ENCODE results near the gene LRRC56.
"Not testable (repeated sequence)": the region's sequence is repeated elsewhere in the genome, so short reads cannot be mapped to it uniquely, and the experiment has no call there.

Gene LRRC56

DNA sequence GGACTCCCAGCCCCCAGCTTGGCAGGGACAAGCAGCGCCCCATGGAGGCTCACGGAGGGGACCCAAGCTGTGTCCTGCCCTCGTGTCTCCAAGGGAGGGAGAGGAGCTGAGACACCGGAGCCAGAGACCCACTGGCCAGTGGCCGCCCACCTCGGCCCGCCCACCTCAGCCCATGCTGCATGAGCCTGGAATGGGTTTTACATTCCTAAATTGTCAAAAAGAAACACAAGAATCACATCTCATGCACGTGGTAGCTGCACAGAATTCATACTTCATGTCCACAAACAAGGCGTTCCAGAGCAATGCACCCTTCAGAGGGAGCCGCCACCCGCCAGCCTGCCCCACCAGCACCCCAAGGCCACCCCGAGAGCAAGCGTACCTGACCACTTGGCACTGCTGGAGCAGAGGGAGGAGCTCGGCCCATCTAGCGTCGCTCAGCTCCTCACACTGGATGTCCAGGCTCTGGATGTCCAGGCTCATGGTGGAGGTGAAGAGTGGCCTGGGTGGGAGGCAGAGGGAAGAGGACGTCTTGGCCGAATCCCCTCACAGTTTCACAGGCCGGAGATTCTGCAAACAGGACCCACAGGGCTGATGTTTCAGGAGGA, 35.5 kb upstream of the LRRC56 start:
- DNase-seq (ENCODE audit: low spot score), result no peak

DNA sequence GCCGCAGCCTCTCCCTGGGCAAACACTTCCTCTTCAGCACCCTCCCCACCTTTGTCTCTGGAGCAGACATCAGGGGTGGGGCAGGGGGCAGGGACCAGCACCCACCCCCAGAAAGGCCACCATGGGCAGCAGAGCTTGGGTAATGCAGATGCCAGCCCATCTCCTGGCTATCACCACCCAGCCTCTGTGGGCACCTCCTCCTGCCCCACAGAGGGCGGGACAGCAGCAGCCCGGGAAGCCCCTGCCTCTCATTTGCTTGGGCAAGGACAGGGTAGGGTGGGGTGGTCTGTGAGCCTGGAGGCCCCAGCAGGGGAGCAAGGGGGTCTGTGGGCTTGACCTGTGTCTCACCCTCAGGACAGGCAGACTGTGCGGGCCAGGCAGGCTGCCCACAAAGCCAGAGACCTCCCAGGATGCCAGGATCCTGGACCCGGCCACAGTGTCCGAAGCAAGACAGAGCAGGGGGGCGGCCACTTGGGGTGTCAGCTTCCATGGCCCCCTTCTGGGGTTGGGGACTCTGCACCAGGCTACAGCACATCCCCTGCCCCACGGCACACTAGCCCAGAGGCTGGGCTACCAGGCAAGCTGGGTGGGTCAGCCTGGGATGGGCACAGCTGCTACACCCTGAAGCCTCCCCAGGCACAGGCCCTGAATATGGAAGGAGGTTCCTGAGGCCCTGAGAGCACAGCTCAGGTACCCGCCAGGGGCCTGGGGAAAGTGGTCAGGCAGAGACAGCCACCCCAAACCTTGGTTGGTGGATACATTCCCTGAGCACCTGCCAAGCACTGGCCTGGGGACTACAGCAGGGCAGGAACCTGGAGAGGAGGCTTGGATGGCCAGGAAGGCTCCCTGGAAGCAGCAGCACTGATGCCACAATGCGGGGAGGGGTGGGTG, 34.8 kb upstream of the LRRC56 start:
- no peak for DNase-seq (ENCODE audit: low spot score)

DNA sequence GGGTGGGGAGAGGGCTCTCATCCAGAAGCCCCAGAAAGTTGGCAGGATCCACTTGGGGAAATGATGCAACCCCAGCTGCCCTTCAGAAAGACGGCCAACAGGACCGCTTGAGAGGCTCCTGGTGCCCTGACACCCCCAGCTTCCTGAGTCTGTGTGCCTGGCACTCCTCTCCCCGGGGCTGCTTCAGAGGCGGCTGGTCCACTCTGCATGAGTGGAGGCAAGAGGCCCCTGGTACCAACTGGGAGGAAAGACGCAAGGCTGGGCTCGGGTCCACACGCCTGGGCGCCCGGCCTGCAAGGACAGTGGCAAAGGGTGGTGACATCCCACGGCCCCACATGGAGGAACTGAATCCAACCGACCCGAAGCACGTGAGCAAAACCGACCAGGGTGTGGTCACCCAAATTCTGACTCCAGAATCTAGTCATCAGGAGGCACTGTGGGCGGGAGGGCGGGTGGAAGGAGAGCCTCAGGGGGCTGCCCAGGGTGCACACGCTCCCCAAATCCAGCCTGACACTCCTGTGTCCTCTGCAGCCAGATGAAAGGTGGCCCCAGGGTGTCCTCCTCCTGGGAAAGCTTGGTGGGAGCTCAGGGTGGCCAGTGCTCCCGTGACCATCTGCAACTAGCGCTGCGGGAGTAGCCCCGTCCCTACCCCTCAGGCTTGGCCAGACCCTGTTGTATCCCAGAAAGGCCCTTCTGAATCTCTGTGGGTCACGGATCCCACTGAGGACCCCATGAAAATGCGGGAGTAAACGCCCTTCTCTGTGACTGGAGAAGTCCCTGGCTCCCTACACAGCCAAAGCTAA, 33.9 kb upstream of the LRRC56 start:
- no peak for DNase-seq (ENCODE audit: low spot score)

DNA sequence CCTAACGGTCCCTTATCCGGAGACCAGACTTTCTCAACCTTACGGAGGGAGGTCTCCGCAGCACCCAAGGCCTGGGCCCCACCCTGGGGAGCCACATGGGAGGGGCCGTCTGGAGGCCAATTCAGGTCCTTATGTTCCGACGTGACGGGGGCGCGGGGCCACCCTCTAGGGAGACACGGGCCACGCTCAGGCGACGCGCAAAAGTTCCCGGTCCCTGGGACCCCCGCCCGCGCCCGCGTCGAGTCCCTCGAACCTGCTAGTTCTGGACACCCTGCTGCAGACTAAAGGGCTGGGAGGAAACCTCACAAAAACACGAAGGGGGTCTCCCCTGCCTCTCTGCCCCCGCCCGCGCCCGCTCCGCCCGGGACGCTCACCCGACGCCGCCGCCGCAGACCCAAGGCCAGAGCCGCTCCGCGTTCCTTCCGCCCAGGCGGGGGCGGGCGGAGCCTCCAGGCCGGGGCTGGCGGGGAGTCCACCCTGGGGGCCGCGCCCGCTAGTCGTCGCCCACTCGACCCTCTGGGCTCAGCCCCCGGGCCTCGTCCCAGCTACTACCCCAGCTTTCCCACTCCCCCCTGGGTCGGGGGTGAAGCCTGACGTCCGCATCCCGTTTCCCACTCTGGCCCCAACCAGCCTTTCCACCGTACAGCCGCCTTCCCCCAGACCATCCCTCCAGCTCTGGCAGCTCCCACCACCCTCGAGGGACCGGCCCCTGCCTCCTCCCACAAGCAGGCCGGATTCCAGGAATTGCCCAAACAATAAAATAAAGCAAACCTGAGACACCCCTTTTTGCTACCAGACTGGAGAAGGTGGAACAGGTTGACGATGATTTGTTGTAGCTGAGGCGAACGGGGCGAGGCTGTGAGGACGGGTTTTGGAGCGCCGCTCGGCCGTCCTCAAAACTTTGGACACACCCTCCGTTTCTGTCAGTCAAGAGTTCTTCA, 33.0 kb upstream of the LRRC56 start:
- DNase-seq (ENCODE audit: low spot score), result no peak

DNA sequence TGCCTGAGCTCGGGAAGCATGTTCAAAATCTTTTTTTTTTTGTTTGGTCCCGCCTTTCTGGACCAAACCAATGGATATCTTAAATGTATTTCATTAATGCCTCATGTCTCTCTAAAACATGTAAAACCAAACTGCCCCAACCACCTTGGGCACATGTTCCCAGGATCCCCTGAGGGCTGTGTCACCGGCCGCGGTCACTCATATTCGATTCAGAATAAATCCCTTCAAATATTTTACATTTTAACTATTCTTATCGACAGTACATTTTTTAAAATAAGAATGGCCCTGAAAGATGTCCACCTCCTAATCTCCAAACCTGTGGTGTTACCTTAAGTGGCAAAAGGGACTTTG, 32.4 kb upstream of the LRRC56 start:
- no peak for DNase-seq (ENCODE audit: low spot score)

DNA sequence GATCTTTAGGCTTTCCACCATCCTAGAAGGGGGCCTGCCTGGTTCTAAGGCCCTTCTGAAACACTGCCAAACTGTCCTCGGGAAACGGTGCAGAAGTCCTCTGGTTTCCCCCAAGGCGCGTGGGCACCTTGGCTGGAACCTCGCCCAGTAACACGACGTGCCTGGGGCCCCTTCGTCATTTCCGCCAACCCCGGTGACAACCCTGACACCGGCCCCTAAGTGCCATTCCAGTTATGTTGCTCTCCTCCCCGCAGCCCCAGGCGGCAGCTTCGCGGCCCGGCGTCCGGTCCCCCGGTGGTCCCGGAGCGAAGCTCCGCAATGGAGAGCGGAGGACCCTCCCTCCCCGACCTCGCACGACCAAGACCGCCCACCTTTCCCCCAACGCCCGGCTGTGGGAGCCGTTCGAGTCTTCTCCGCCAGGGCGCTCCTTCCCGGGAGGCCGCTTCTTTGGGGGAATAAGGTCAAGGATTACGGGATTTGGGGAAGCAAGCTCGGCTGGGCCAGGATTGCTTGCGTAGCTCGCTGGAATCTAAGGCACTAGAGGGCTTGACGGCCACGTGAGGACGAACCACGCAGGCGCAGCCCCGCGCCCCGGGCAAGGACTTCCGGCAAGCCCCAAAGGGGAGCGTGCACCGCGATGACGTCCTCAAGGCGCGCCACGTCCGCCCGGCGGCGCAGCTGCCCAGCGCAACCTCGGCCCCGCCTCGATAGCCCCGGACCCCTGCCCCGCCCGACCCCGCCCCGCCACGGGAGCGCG, 30.9 kb upstream of the LRRC56 start:
- peak; percentile 93 for DNase-seq (ENCODE audit: low spot score)

DNA sequence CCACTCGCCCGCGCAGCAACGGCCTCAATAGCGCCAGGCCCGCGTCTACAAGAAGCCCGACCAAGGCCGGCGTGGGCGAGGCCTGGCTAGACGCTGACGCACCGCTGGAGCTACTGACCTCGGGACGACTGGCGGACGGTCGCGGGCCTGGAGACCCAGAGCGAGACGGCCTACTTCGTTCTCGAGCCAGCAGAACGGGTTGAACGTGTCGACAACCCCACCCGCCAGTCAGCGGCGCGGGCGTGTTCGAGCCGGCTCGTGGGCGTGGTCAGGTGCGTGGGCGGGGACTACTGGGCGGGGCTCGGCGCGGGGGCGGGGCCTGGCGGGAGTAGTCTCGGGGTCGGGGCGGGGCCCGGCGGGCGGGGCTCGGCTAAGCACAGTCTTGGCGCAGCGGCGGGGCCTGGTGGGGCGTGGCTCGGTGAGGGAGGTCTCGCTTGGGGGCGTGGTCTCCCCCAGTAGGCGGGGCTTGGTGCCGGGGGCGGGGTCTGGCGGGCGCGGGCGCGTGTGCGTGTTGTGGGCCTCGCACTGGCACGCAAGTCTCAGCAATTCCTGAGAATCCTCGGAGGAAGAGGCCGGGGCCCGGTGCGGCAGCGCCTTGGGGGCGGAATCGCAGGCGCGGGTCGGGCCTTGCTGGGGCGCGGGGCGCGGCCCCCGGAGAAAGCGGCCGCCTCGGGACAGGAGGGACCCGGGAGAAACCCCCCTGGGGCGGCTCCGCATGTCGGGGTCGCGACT, 30.2 kb upstream of the LRRC56 start, which contains the start of gene RNH1:
Gene RNH1 (minus strand): TSS at position 248 of the 732 bp plus-strand sequence. CDS start 5,080 bp downstream, outside the sequence.
- DNase-seq (ENCODE audit: low spot score), result peak; percentile 89

DNA sequence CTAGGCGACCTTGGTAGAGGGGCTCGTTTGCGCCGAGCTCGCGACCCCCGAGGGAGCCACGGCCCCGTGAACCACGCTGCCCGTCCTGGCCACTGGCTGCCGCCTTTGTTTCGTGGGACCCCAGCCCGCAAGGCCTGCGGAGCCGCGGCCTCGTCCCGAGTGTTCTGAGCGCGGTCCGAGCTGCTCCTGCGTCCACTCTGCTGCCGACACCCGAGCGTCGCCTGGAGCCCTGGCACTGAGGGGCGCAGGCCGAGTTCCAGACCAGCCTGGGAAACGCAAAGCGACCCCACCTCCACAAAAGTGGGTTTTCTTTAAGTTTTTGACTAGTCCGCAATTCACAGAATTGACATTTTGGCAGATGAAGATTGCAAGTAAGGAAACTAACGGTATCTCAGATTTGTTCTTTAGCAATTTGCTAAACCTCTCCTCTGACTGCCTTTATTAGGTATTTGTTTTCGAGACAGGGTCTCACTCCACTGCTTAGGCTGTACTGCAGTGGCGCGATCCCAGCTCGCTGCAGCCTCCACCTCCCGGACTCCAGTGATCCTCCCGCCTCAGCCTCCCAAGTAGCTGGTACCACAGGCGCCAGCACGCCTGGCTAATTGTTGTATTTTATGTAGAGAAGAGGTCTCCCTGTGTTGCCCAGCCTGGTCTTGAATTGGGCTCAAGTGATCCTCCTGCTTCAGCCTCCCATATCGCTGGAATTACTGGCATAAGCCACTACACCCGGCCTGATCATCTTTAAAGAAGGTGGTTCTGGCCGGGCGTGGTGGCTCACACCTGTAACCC, 29.4 kb upstream of the LRRC56 start:
- no peak for DNase-seq (ENCODE audit: low spot score)

DNA sequence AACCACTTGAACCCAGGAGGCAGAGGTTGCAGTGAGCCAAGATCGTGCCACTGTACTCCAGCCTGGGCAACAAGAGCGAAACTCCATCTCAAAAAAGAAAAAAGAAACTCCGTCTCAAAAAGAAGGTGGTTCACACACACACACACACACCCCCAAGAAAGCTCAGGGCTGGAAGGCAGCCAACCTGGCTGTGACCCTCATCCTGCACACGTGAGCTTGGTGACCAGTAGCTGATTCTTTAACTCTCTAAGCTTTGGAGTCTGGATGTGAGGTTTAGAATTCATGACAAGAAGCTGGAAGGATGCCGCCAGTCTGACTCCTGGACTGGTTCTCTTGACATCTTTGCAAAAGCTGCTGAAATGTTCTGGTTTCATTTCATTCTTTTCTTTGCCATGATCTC, 28.4 kb upstream of the LRRC56 start:
- no peak for DNase-seq (ENCODE audit: low spot score)

DNA sequence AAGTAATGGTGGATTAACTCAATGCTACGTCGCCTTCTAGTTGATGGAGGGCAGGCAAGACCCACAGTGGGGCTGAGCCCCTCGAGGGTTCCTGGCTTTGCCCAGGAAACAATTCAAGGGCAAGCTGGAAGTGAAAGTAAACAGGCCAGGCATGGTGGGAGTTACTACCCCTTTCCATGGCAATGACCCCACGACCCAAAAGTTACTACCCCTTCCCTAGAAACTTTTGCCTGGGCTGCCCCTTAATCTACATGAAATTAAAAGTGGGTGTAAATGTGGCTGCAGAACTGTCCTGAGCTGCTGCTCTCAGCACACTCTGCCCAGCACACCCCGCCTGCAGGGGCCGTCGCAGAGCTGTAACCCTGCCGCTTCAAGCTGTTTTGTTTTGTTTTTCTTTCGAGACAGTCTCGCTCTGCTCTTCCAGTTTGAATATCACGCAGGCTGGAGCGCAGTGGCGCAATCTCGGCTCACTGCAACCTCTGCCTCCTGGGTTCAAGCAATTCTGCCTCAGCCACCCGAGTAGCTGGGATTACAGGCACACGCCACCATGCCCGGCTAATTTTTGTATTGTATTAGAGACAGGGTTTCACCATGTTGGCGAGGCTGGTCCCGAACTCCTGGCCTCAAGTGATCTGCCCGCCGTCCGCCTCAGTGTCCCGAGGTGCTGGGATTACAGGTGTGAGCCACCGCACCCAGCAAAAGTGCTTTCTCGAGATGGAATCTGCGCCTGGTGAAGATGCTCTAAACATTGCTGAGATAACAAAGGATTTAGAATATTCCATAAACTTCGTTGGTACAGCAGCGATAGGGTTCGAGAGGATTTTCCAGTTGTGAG, 24.3 kb upstream of the LRRC56 start:
- no peak for DNase-seq (ENCODE audit: low spot score)

DNA sequence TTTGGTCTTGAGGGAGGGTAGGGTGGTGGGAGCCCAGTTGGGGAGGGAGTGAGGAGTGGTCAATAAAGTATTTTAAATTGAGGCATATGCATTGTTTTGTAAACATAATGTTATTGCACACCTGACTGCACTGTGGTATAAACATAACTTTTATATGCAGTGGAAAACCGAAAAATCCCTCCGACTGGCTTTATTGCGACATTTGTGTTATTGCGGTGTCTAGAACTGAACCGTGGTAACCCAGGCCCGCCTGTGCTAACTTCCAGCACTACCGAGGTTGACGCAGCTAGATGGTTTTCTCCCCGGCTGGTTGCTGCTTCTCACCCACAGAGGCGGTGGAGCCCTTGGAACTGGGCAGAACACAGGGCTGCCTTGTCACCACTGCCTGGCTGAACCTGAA, 22.7 kb upstream of the LRRC56 start:
- no peak for DNase-seq (ENCODE audit: low spot score)

DNA sequence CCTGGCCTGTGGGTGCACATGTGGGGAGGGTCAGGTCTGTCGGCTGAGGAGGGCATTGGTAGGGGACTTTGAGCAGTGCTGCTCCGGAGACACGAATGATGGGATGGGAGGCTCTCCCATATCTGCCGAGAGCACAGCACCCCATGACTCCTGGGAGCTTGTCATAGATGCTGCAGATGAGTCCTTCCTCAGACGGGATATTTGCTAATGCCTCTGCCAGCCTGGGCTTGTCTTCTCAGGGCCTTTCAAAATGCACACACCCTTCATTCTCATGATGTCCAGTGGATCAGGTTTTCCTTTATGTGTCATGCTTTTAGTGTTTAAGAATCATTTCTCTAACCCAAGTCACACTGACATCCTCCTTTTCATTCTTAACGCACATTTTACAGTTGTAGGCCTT, 22.2 kb upstream of the LRRC56 start:
- DNase-seq (ENCODE audit: low spot score), result no peak

DNA sequence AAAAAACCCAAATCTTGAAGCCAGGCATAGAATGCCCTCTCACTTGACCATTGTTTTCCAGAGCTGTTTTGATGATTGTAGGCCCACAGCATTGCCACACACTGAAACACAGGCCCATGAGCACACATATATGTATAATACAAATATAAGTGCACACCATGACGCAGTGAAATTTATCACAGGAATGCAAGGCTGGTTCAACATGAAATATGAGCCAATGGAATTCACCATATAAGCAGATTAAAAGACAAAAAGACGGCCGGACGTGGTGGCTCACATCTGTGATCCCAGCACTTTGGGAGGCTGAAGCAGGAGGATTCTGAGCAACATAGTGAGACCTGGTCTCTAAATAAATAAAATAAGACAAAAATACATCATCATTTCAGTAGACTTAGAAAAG, 20.9 kb upstream of the LRRC56 start:
- DNase-seq (ENCODE audit: low spot score), result no peak

DNA sequence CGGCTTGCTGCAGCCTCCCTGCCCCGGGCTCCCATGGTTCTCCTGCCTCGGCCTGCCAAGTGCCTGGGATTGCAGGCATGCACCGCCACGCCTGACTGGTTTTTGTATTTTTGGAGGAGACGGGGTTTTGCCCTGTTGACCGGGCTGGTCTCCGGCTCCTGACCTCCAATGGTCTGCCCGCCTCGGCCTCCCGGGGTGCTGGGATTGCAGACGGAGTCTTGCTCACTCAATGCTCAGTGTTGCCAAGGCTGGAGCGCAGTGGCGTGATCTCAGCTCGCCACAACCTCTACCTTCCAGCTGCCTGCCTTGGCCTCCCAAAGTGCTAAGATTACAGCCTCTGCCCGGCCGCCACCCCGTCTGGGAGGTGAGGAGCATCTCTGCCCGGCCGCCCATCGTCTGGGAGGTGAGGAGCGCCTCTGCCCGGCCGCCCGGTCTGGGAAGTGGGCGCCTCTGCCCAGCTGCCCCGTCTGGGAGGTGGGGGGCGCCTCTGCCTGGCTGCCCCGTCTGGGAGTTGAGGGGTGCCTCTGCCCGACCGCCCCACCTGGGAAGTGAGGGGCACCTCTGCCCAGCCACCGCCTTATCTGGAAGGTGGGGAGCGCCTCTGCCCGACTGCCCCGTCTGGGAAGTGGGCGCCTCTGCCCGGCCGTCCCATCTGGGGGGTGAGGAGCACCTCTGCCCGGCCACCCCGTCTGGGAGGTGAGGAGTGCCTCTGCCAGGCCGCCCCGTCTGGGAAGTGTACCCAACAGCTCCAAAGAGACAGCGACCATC, 20.2 kb upstream of the LRRC56 start:
- not testable (repeated sequence) for DNase-seq (ENCODE audit: low spot score)

DNA sequence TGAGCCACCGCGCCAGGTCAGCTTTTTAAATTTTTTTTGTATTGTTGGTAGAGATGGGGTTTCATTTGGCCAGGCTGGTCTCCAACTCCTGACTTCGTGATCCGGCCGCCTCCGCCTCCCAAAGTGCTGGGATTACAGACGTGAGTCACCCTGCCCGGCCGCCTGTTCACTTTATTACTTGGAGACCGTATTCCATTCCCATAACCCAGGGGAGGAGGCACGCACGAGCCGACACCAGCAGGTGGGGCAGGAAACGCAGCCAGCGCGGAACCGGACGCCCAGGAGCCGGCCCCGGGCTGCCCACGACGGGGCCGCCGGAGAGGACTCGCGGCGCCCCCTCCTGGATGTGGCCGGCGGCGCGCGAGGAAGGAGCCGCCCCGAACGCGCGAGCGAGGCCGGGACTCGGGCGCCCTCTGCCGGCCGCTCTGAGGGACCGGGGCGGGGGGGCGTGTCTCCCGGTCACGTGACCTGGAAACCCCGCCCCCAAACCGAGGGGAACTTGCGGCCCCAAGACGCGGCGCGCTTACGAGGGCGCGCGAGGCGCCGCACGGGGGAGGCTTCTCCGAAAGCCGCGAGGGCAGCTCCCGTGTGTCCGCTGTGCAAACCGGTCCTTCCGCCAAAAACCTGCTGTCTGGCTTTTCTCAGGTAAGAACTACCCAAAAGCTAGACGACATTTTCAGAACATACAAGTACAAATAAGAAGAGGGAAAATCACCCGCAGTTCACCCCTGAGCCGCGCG, 18.7 kb upstream of the LRRC56 start:
- DNase-seq (ENCODE audit: low spot score), result peak; percentile 90

DNA sequence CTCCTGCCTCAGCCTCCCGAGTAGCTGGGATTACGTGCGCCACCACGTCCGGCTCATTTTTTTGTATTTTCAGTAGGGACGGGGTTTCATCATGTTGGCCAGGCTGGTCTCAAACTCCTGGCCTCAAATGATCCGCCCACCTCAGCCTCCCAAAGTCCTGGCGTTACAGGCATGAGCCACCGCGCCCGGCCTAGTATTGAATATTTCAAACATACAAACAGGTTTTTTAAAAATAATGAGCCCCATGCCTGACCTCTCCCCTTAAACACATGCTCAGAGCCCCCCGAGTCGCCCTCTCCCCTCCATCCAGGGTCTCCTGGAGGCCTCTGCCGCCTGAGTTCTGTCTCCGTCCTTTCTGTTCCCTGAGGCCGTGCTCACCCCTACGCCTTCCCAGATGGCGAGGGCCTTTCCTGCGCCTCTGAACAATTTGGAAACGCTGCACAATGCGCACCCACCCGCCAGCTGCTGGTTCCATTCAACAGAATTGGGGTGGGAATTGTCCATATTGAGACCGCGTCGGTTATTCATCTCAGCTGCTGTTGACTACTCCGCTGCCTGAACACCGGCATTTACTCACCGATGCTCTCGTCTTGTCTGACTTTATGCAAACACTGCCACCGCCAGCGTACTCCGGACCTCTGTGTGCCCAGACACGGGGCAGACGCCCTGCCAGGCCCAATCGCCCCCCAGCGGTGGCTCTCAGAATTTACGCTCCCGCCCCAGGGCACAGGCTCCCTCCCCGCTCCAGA, 16.7 kb upstream of the LRRC56 start:
- no peak for DNase-seq (ENCODE audit: low spot score)
